ENCODE results near the gene IFT88. TPM values are rescaled to one million over a fixed set of nuclear protein-coding genes. Genes with fewer than 3 reads are reported as not detected.

The IFT88 gene
- total RNA-seq, 1 experiment from 2014 or later, result 9.8 TPM

DNA sequence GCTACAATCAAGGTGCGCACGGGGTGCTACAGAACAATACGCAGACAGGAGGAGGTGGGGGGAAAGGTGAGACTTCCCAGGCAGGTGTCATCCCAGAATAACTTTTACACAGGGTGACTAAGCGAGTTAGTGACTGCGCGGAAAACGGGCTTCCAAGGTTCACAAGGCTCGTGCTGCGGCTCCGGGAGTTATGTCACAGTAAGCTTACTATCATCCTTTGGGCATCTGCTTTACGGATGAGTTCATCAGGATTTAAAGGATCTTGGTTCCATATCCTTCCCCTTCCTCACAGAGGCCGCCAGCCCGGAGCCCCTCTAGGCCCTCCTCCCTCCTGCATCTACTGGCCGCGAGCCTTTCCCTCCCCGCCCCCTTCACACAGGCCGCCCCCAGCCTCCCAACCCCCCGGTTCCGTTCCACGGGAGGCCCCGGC is 474 bp upstream of the IFT88 start:
- no peak for DNase-seq (ENCODE audit: low read depth)

DNA sequence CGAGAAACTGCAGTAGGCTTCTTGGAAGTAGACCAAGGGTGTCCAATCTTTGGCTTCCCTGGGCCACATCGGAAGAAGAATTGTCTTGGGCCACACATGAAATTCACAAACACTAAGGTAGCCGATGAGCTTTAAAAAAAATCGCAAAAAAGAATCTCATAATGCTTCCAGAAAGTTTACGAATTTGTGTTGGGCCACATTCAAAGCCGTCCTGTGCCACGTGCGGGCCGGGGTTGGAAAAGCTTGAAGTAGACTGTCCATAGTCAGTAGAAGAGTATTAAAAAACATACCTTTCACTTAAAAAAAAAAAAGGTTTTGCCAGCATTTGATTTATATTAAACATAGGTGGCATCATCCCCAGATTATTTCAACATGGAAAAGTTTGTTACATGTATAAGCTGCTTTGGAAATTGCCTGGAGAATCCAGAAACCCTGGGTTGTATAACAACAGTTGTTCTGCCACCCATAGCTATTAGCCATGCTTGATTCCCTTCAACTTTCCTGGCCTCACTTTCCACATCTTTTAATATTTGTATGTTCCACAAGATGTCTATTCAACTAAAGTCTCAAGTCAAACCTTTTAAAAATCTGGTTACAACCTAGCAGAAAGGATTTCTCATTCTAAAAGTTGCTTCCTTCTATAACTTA is 1.0 kb downstream of the IFT88 start:
- no peak for DNase-seq (ENCODE audit: low read depth)

GRCh38 chr13:20570517-20570916 is 3.6 kb downstream of the IFT88 start:
- DNase-seq (ENCODE audit: low read depth), result no peak

DNA sequence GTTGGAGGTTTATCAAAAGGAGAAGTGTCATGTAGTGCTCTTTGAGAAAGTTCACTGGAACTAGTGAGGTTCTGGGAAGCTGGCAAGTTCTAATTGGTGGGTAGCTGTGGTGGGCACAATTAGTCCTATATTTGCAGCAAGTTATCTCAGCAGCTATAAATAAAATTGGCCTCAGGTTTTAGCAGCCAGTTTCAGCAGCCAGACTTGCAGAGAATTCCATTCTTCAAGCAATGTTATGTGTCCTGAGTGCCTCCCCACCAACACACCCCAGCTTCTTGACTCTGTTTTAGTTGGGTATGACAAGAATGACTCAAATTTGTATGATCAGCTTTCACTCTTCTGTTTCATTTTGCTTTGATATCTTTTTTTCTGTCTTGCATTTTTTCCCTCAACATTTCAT is 4.7 kb downstream of the IFT88 start:
- no peak for DNase-seq (ENCODE audit: low read depth)

DNA sequence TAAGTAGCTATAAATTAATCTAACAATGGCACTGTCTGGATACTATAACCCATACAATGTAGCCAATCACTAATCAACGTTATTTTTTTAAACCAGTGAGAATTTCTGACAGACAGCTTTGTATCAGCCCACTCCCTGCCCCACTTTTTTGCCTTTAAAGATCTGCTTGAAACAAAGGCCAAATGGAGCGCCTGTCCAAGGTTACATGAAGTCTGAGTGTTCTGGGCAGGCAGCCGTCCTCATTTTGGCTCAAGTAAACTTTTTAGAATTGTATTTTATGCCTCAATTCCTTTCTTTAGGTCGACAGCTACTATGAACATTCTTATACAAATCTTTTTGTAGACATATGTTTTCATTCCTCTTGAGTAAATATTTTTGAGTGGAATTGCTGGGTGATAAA is 6.2 kb downstream of the IFT88 start:
- DNase-seq (ENCODE audit: low read depth), result no peak

DNA sequence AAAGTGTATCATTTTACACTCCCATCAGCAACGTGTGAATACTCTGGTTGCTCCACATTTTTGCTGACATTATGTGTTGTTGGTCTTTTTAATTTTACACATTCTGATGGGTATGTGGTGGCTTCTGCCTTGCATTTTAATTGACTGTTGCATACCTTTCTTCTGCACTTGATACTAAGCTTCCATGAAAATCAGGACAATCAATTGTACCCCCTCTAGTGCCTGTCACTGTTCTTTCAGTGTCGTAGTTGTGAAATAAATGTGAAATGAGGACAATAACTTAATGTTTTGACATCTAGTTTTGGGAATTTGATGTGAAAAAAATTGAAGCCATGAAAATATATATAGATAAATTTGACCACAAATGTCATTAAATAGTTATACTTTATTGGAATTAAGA is 6.7 kb downstream of the IFT88 start:
- no peak for DNase-seq (ENCODE audit: low read depth)

DNA sequence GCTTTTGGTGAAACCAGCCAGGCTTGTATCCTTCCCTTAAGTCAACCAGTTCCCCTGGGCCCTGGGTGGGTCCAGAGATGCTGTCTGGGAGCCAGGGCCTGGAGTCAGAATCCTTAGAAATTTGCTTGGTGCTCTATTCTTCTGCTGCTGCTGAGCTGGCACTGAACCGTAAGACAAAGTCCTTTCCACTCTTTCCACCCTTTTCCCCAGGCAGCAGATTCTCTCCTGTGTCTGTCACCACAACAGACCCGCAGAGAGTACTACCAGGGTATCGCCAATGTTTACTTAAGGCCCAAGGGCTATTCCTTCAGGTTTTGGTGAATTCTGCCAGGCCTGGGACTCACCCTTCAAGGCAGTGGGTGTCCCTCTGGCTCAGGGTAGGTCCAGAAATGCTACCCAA is 12.2 kb downstream of the IFT88 start:
- no peak for DNase-seq (ENCODE audit: low read depth)

- DNase-seq (ENCODE audit: low read depth), result no peak
These were observed 13.3 kb downstream of the IFT88 start for GRCh38 chr13:20580257-20580656.

DNA sequence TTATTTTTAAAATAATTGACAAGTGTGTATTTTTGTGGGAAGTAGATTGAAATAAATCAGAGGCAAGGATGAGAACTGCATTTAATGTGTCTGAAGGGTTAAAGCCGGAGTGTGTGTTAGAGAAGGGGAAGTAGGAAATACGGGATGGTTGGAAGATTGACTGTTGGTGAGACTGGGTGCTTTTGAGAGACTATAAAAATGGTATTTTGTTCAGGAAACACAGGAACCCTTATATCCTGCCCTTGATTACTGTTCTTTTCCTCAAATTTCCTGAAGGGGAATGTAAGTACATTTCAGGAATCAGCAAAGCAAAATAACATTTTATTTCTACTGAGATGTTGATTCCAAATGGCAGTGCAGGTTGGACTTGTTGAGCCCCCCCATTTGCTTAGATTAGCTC is 15.1 kb downstream of the IFT88 start:
- DNase-seq (ENCODE audit: low read depth), result no peak

GRCh38 chr13:20583803-20584293 is 16.9 kb downstream of the IFT88 start:
- no peak for DNase-seq (ENCODE audit: low read depth)

DNA sequence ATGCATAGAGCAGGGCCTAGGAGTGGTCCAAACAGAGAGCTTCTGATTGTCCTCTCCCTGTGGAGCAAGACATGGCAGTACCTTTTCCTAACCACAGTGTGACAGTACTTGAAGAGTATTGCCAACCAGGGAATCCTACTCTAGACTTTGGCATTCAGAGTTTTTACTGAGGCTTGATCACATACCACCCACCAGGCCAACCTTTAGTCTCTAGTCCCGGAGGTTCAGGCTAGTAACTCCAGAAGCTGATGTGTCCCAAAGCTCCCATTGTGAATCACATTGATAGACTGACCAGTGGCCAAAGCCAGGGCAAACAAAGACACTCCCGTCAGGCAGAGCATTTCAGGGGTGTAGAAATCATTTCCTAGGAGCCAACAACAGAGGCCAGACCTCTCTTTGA is 18.4 kb downstream of the IFT88 start:
- DNase-seq (ENCODE audit: low read depth), result no peak

GRCh38 chr13:20588529-20589110 is 21.7 kb downstream of the IFT88 start:
- no peak for DNase-seq (ENCODE audit: low read depth)

DNA sequence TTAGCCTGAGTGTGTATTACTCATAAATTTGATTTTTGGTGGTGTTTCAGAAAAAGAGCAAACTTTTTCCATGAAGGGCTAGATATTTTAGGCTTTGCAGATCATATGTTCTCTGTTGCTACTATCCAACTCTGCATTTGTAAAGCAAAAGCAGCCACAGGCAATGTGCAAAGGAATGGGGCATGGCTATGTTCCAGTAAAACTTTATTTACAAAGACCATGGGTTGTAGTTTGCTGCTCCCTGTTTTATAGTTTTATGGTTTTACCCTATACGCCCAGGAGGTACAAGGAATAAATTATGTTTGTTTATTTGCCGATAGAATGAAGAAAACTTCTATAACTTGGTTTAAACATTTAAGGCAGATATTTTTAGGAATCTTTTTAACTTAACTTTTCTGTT is 23.6 kb downstream of the IFT88 start:
- no peak for DNase-seq (ENCODE audit: low read depth)

DNA sequence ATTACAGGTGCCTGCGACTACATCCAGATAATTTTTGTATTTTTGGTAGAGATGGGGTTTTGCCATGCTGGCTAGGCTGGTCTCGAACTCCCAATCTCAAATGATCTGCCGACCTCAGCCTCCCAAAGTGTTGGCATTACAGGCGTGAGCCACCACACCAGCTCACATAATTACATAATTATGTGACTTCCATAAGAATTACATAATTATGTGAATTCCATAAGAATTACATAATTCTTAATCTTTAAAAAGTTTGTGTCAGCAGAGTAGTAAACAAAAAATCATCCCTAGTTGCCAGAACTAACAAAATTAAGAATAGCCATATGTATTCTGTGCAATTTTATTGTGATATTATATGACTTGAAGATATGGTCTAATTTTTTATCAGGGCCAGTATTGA is 25.6 kb downstream of the IFT88 start:
- DNase-seq (ENCODE audit: low read depth), result no peak

GRCh38 chr13:20594280-20594679 is 27.3 kb downstream of the IFT88 start:
- no peak for DNase-seq (ENCODE audit: low read depth)

DNA sequence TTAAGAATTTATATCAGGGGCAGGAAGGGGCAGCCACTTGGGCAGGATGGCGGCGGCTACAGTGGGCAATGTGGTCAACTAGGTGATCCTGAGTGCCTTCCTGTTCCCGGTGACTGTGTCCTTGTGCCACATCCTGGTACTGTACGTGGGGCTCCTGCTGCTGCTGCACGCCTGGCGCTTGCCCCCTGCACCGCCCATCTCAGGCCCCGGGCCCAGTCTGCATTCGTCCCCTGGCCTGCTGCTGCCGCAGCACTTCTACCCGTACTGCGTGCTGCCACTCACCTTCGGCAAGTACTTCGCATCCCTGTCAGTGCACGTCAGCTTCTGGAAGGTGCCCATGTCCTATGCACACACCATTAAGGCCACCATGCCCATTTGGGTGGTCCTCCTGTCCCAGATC is 40.1 kb downstream of the IFT88 start:
- no peak for DNase-seq (ENCODE audit: low read depth)

GRCh38 chr13:20608438-20609020 is 41.6 kb downstream of the IFT88 start:
- no peak for DNase-seq (ENCODE audit: low read depth)

- peak; percentile 41 for DNase-seq (ENCODE audit: low read depth)
These were observed 42.2 kb downstream of the IFT88 start for GRCh38 chr13:20609145-20609544.

GRCh38 chr13:20610006-20610405 is 43.0 kb downstream of the IFT88 start:
- no peak for DNase-seq (ENCODE audit: low read depth)

- peak; percentile 16 for DNase-seq (ENCODE audit: low read depth)
These were observed 49.3 kb downstream of the IFT88 start for GRCh38 chr13:20616059-20616797.

DNA sequence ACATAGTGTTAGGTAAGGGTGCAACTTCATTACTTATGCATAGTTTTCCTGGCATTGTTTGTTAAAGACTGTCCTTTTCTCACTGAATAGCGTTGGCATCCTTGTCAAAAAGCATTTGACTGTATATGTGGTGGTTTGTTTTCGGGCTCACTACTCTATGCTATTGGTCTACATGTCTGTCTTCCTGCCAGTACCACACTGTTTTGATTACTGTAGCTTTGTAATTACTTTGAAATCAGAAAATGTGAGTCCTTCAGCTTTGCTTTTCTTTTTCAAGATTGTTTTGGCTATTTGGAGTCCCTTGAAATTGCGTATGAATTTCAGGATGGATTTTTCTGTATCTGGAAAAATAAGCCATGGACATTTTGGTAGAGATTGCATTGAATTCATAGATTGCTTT is 56.0 kb downstream of the IFT88 start:
- no peak for DNase-seq (ENCODE audit: low read depth)

DNA sequence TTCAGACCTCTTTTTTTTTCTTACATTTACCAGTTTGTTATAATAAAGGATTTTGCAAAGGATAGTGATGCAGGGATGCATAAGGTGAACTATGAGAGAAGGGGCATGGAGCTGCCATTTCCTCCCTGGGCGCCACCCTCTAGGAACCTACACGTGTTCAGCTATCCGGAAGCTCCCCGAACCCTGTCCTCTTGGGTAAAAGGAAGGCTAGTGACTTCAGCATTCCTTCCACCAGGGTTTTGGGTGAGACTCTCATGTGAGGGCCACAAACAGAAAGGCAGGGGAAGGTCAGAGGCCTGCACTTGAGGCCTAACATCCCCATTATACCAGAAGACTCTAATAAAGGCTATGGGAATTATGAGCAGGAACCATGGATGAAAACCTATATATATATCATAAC is 57.3 kb downstream of the IFT88 start:
- no peak for DNase-seq (ENCODE audit: low read depth)

GRCh38 chr13:20633802-20634201 is 66.8 kb downstream of the IFT88 start:
- no peak for DNase-seq (ENCODE audit: low read depth)

Measured in Daoy (cell line).